KOPT-K1 (cell line): ENCODE results near the gene LGI4.

Source experiments
- H3K27ac ChIP-seq: fragments of 200-600 bp; sonication (generic); 2 replicates; pipeline ENCODE4 v1.5.1; 2016; ENCODE audit warnings: antibody characterized with exemption, mild to moderate bottlenecking, low read depth, low read length; ENCODE audit not compliant: poor library complexity, severe bottlenecking
- H3K36me3 ChIP-seq: fragments of 200-600 bp; sonication (generic); 2 replicates; pipeline ENCODE4 v1.5.1; 2017; ENCODE audit warnings: antibody characterized with exemption, mild to moderate bottlenecking, low read length, moderate library complexity; ENCODE audit not compliant: insufficient read depth
- H3K9me3 ChIP-seq: fragments of 200-600 bp; sonication (generic); 2 replicates; pipeline ENCODE4 v1.5.1; 2017; ENCODE audit warnings: antibody characterized with exemption, low read length, mild to moderate bottlenecking; ENCODE audit not compliant: insufficient read depth, poor library complexity, severe bottlenecking

LGI4 gene

GRCh38 chr19:35100588-35101533, 34.0 kb downstream of the LGI4 start:
- no peaks in the 10 kb centered on the region for H3K9me3 ChIP-seq

GRCh38 chr19:35099897-35100275, 35.0 kb downstream of the LGI4 start:
- no peaks in the 10 kb centered on the region for H3K9me3 ChIP-seq
- no peak overlapping the region for H3K27ac ChIP-seq
- no peaks in the 10 kb centered on the region for H3K36me3 ChIP-seq

More at GRCh38 chr19:35100588-35101533, 34.0 kb downstream of the LGI4 start:
- Histone ChIP-seq H3K27ac (no peak overlapping the region), H3K36me3 (no peaks in the 10 kb centered on the region)

GRCh38 chr19:35099155-35099896, 35.5 kb downstream of the LGI4 start:
- Histone ChIP-seq H3K27ac (no peak overlapping the region), H3K9me3 (no peaks in the 10 kb centered on the region), H3K36me3 (no peaks in the 10 kb centered on the region)

GRCh38 chr19:35098413-35099049, 36.3 kb downstream of the LGI4 start:
- no peak overlapping the region for H3K27ac ChIP-seq

GRCh38 chr19:35095667-35096368, 39.0 kb downstream of the LGI4 start:
- Histone ChIP-seq H3K9me3 (no peaks in the 10 kb centered on the region), H3K27ac (no peak overlapping the region), H3K36me3 (no peaks in the 10 kb centered on the region)

More at GRCh38 chr19:35098413-35099049, 36.3 kb downstream of the LGI4 start:
- no peaks in the 10 kb centered on the region for H3K36me3 ChIP-seq
- H3K9me3 ChIP-seq = no peaks in the 10 kb centered on the region

- Histone ChIP-seq H3K27ac (no peak overlapping the region), H3K36me3 (no peaks in the 10 kb centered on the region), H3K9me3 (no peaks in the 10 kb centered on the region)
Measured at GRCh38 chr19:35094656-35095055, 40.2 kb downstream of the LGI4 start.

- Histone ChIP-seq H3K9me3 (no peaks in the 10 kb centered on the region), H3K27ac (no peak overlapping the region), H3K36me3 (no peaks in the 10 kb centered on the region)
Measured at GRCh38 chr19:35093941-35094647, 40.8 kb downstream of the LGI4 start.

- H3K36me3 ChIP-seq = no peaks in the 10 kb centered on the region
- H3K9me3 ChIP-seq = no peaks in the 10 kb centered on the region
- H3K27ac ChIP-seq = no peak overlapping the region
Measured at GRCh38 chr19:35093430-35093829, 41.4 kb downstream of the LGI4 start.

GRCh38 chr19:35090506-35091214, 44.2 kb downstream of the LGI4 start:
- Histone ChIP-seq H3K27ac (no peak overlapping the region), H3K9me3 (no peaks in the 10 kb centered on the region), H3K36me3 (no peaks in the 10 kb centered on the region)

- H3K36me3 ChIP-seq = no peaks in the 10 kb centered on the region
- no peak overlapping the region for H3K27ac ChIP-seq
- H3K9me3 ChIP-seq = no peaks in the 10 kb centered on the region
Measured at GRCh38 chr19:35090160-35090505, 44.7 kb downstream of the LGI4 start.

- no peak overlapping the region for H3K27ac ChIP-seq
- no peaks in the 10 kb centered on the region for H3K9me3 ChIP-seq
- H3K36me3 ChIP-seq = no peaks in the 10 kb centered on the region
Measured at GRCh38 chr19:35089554-35089953, 45.3 kb downstream of the LGI4 start.

GRCh38 chr19:35088131-35088913, 46.5 kb downstream of the LGI4 start:
- no peaks in the 10 kb centered on the region for H3K36me3 ChIP-seq
- H3K27ac ChIP-seq = no peak overlapping the region
- H3K9me3 ChIP-seq = no peaks in the 10 kb centered on the region

- no peaks in the 10 kb centered on the region for H3K36me3 ChIP-seq
- H3K27ac ChIP-seq = no peak overlapping the region
- no peaks in the 10 kb centered on the region for H3K9me3 ChIP-seq
Measured at GRCh38 chr19:35087393-35087792, 47.5 kb downstream of the LGI4 start.
